GM23248 (cell line): ENCODE data around the gene PDIK1L.

Experiments
- EZH2 ChIP-seq: fragments of 200-600 bp; sonication (generic); IDR thresholded peaks from 2 replicates; pipeline ENCODE4 v1.6.1; 2018; ENCODE audit warnings: antibody characterized with exemption, mild to moderate bottlenecking; ENCODE audit not compliant: insufficient read depth, poor library complexity, severe bottlenecking
- EZH2phosphoT487 ChIP-seq: fragments of 200-600 bp; sonication (generic); IDR thresholded peaks from 2 replicates; pipeline ENCODE4 v1.6.1; 2018; ENCODE audit warnings: antibody characterized with exemption, moderate library complexity, mild to moderate bottlenecking, low read depth; ENCODE audit not compliant: insufficient read depth

DNA sequence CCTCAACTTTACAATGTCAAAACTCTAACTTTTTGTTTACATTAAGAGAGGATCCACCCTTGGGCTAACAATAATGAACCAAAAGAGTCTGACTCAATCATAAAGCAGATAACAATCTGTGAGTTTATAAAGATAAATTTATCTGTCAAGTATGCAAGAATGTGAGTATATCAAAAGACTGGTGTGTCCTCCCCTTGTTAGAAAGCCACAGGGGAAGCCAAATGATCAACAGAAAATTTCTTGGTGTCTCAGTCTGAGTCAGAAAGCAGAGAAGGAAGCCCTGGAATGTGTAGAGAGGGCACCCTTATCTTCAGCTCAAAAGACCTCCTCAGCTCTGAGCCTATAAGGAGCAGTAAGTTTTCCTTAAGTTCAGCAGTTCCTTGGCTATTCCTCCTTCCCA is 13.9 kb upstream of the PDIK1L start:
- TF ChIP-seq EZH2phosphoT487 (no peak), EZH2 (no peak)
